RWPE2 (cell line): Measurements from ENCODE around the gene SRC.
A peak's percentile ranks its signal among the peaks of the same experiment; 100 is the strongest.

Experiments used
- ATAC-seq: fragments of 200-7000 bp; cut with Tn5 transposase; 3 replicates; pipeline ENCODE4 v1.9.1; 2021; ENCODE audit warnings: low read depth
- DNase-seq: peaks from one replicate; pipeline ENCODE4 v3.0.0-alpha.2; 2020; ENCODE audit warnings: low spot score
- H3K27ac ChIP-seq: fragments of 450-650 bp; 2 replicates; pipeline ENCODE4 v1.5.1; 2017; ENCODE audit warnings: mild to moderate bottlenecking; ENCODE audit not compliant: poor library complexity, severe bottlenecking
- H3K27me3 ChIP-seq: fragments of 250-450 bp; sonication (Bioruptor Pico); 2 replicates; pipeline ENCODE4 v1.5.1; 2021; ENCODE audit warnings: mild to moderate bottlenecking, moderate library complexity; ENCODE audit not compliant: insufficient read depth, poor library complexity, severe bottlenecking
- H3K36me3 ChIP-seq: fragments of 250-450 bp; sonication (Bioruptor Pico); 2 replicates; pipeline ENCODE4 v1.5.1; 2020; ENCODE audit warnings: low read depth, mild to moderate bottlenecking, moderate library complexity
- H3K4me1 ChIP-seq: fragments of 250-450 bp; sonication (Bioruptor Pico); 2 replicates; pipeline ENCODE4 v1.5.1; 2021; ENCODE audit warnings: mild to moderate bottlenecking, moderate library complexity; ENCODE audit not compliant: insufficient read depth, poor library complexity, severe bottlenecking
- H3K4me3 ChIP-seq: fragments of 250-450 bp; sonication (Bioruptor Pico); 2 replicates; pipeline ENCODE4 v1.5.1; 2021; ENCODE audit warnings: mild to moderate bottlenecking, moderate library complexity; ENCODE audit not compliant: severe bottlenecking
- H3K9me3 ChIP-seq: fragments of 250-450 bp; sonication (Bioruptor Pico); 2 replicates; pipeline ENCODE4 v1.5.1; 2021; ENCODE audit warnings: mild to moderate bottlenecking, moderate library complexity; ENCODE audit not compliant: severe bottlenecking
- TF ChIP-seq, protein P1 (sequence below): fragments of 450-650 bp; IDR thresholded peaks from one replicate; pipeline ENCODE4 v1.5.1; 2017; ENCODE audit warnings: mild to moderate bottlenecking, moderate library complexity; ENCODE audit not compliant: poor library complexity, severe bottlenecking

Gene SRC

DNA sequence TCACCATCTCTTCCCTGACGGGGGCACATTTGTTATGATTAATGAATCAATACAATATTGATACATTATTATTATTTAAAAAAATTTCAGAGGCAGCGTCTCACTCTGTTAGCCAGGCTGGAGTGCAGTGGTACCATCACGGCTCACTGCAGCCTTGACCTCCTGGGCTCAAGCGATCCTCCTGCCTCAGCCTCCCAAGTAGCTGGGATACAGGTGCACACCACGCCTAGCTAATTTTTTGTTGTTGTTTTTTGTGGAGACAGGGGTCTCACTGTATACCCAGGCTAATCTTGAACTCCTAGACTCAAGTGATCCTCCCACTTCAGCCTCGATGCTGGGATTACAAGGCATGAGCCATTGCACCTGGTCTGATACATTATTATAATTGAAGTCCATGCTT lies 4.9 kb upstream of the SRC start:
- H3K36me3 ChIP-seq: no peaks in the 10 kb centered on the region
- DNase-seq: no peak
- H3K27me3 ChIP-seq: no peaks in the 10 kb centered on the region
- ATAC-seq: no peak
- no peak overlapping the region for H3K27ac ChIP-seq
- H3K4me3 ChIP-seq: no peak overlapping the region
- H3K4me1 ChIP-seq: peaks cover 26% of the 10 kb centered on the region
- H3K9me3 ChIP-seq: no peaks in the 10 kb centered on the region
- TF ChIP-seq, protein P1, sequence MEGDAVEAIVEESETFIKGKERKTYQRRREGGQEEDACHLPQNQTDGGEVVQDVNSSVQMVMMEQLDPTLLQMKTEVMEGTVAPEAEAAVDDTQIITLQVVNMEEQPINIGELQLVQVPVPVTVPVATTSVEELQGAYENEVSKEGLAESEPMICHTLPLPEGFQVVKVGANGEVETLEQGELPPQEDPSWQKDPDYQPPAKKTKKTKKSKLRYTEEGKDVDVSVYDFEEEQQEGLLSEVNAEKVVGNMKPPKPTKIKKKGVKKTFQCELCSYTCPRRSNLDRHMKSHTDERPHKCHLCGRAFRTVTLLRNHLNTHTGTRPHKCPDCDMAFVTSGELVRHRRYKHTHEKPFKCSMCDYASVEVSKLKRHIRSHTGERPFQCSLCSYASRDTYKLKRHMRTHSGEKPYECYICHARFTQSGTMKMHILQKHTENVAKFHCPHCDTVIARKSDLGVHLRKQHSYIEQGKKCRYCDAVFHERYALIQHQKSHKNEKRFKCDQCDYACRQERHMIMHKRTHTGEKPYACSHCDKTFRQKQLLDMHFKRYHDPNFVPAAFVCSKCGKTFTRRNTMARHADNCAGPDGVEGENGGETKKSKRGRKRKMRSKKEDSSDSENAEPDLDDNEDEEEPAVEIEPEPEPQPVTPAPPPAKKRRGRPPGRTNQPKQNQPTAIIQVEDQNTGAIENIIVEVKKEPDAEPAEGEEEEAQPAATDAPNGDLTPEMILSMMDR: no peak

DNA sequence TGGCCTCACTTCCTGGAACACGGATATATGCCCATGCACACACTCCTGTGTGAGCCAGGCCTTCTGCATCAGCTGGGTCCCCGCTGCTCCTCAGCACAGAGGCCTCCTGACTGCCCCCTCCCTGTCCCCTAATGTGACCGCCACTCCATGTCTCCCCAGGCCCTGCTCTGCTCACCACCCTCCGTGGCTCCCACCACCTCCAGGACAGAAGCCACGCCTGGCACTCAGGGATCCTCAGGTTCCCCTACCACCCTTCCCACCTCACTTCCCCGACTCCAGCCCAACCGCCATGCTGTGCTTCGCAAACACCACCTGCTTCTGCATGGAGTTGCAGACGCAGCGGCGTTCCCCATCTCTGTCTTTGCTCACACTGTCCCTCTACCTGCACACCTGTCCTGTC lies 4.3 kb upstream of the SRC start:
- H3K4me1 ChIP-seq: peaks cover 22% of the 10 kb centered on the region
- no peak overlapping the region for H3K4me3 ChIP-seq
- DNase-seq (peak; percentile 84), ATAC-seq (no peak)
- TF ChIP-seq, protein P1: no peak
- no peaks in the 10 kb centered on the region for H3K27me3 ChIP-seq
- no peaks in the 10 kb centered on the region for H3K36me3 ChIP-seq
- no peaks in the 10 kb centered on the region for H3K9me3 ChIP-seq
- no peak overlapping the region for H3K27ac ChIP-seq

DNA sequence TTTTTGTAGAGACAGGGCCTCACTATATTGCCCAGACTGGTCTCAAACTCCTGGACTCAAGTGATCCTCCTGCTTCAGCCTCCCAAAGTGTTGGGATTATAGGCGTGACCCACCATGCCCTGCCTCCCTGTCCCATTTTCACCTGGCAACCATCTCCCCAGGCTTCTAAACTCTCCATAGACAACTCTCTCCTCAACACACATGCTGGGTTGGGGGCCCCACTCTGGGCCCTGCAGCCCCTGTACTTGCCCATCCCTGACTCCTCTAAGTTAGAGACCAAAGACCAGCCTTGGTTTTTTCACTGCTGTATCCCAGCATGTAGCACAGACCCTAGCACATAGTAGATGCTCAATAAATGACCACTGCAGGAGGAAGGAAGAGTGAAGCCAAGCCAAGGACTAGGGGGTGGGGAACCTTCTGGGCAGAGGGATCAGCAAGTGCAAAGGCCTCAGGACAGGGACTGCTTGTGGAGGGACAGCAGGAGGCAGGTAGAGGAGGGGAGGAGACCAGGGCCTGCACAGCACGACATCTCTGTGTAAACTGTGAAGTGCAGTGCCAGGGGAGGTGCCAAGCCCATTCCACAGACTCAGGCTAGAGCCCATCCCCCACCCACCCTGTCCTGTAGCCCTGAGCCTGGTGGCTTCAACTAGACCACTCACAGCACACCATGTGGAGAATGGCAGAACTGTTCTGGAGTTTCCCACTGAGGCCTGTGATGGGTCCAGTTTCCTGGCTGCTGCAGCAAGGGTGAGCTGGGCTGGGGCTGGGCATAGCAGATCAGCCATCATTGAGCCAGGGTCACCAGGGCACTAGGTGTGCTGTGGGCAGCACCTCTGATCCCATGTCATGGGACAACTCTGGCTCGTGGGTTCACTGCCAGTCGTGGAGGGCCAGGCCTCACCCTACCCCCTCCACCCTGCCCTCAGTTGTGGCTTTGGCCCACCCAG lies 3.4 kb upstream of the SRC start:
- TF ChIP-seq, protein P1: no peak
- no peak for ATAC-seq
- Histone ChIP-seq H3K4me1 (peaks cover 29% of the 10 kb centered on the region), H3K4me3 (no peak overlapping the region), H3K27ac (no peak overlapping the region), H3K9me3 (no peaks in the 10 kb centered on the region), H3K27me3 (no peaks in the 10 kb centered on the region), H3K36me3 (peaks cover 8% of the 10 kb centered on the region)
- DNase-seq: peak; percentile 77

DNA sequence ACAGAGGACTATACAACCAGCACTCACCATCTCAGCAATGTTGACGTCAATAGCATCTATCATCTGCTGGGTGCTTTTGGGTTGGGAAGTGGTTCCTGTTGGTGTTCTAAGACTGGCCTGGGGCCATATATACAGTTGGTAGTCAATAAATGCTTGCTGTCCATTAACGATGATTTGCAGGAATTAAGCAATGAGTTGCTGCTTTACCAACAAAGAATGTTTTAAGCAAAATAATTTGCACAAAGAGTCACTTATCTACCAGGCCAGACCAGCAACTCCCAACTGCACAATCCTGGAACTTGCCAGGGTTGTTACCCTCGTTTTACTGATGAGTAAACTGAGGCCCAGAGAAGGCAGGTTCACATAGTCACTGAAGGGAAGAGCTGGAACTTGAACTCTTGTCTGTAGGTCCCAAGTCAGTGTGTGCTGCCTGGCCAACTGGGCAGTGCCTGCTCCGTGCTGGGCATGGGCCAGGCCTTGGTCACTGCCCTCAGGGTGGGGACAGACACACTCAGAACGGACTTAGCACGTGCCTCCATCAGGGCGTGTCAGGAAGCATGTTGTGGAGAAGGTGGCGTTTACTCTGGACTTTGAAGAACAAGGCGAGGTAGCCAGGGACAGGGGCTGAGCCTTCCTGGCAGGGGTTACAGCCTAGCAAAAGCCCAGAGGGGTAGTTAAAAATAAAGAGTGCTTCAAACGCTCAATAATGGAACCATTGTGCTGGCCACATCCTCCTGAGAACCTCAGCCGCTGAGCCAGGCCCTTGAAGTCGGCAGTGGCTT lies 2.5 kb upstream of the SRC start:
- Histone ChIP-seq H3K4me3 (no peak overlapping the region), H3K27ac (peak overlapping the region; percentile 96), H3K27me3 (no peaks in the 10 kb centered on the region), H3K36me3 (peaks cover 17% of the 10 kb centered on the region), H3K4me1 (peaks cover 31% of the 10 kb centered on the region), H3K9me3 (no peaks in the 10 kb centered on the region)
- ATAC-seq (no peak), DNase-seq (peak; percentile 78)
- TF ChIP-seq, protein P1: no peak

DNA sequence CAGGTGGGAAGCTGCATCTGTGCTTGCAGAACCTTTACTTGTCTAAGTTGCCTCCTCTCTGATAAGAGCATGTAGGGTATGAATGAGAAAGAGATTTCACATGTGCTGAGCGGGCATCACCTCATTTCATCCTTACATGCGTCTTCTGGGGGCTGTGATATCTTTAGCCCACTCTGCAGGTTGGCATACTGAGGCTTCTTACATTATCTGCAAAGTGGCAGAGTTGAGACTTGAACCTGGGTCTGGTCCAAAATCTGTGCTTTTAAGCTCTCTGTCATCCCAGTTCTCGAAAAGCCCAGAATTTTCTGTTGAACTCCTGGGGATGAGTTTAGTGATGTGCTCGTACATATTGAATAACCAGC lies 2.0 kb upstream of the SRC start:
- Histone ChIP-seq H3K9me3 (no peaks in the 10 kb centered on the region), H3K4me1 (peaks cover 31% of the 10 kb centered on the region), H3K36me3 (peaks cover 22% of the 10 kb centered on the region), H3K27me3 (no peaks in the 10 kb centered on the region), H3K4me3 (no peak overlapping the region), H3K27ac (peak overlapping the region; percentile 96)
- ATAC-seq: no peak
- DNase-seq: no peak
- TF ChIP-seq, protein P1: no peak
